ENCODE measurements around the gene SLC7A6OS. TPM values are rescaled to one million over a fixed set of nuclear protein-coding genes. Genes with fewer than 3 reads are reported as not detected.
"Not testable (repeated sequence)": the region's sequence is repeated elsewhere in the genome, so short reads cannot be mapped to it uniquely, and the experiment has no call there.

The SLC7A6OS gene
- total RNA-seq, 1 donor from 2014 or later: 21.7 TPM

GRCh38 chr16:68290450-68290849, 20.3 kb downstream of the SLC7A6OS start:
- DNase-seq (ENCODE audit: extremely low spot score, unreplicated experiment): no peak
- peaks cover 9% of the 10 kb centered on the region for H3K4me1 Mint-ChIP-seq (ENCODE audit: unreplicated experiment)
- H3K27ac Mint-ChIP-seq: peak overlapping the region; percentile 1
- H3K27me3 Mint-ChIP-seq: no peaks in the 10 kb centered on the region
- H3K4me3 Mint-ChIP-seq: no peak overlapping the region
- TF ChIP-seq CTCF (conservative IDR thresholded peaks at IDR 0.05): no peak
- H3K9me3 Mint-ChIP-seq: no peaks in the 10 kb centered on the region
- H3K36me3 Mint-ChIP-seq: peaks cover 25% of the 10 kb centered on the region

- Mint-ChIP-seq H3K9me3 (no peaks in the 10 kb centered on the region), H3K27ac (peak overlapping the region; percentile 1), H3K36me3 (peaks cover 25% of the 10 kb centered on the region), H3K4me1 (ENCODE audit: unreplicated experiment) (peaks cover 9% of the 10 kb centered on the region), H3K27me3 (no peaks in the 10 kb centered on the region), H3K4me3 (no peak overlapping the region)
- DNase-seq (ENCODE audit: extremely low spot score, unreplicated experiment): no peak
- TF ChIP-seq CTCF (conservative IDR thresholded peaks at IDR 0.05): no peak
These were observed 21.0 kb downstream of the SLC7A6OS start for GRCh38 chr16:68289621-68290329.

- Mint-ChIP-seq H3K4me1 (ENCODE audit: unreplicated experiment) (peaks cover 9% of the 10 kb centered on the region), H3K4me3 (no peak overlapping the region), H3K27ac (no peak overlapping the region), H3K36me3 (peaks cover 25% of the 10 kb centered on the region), H3K27me3 (no peaks in the 10 kb centered on the region), H3K9me3 (no peaks in the 10 kb centered on the region)
- no peak for TF ChIP-seq CTCF (conservative IDR thresholded peaks at IDR 0.05)
- DNase-seq (ENCODE audit: extremely low spot score, unreplicated experiment): no peak
These were observed 21.5 kb downstream of the SLC7A6OS start for GRCh38 chr16:68289202-68289601.

- not testable (repeated sequence) for H3K9me3 Mint-ChIP-seq; H3K27me3 Mint-ChIP-seq; H3K4me1 Mint-ChIP-seq (ENCODE audit: unreplicated experiment); H3K27ac Mint-ChIP-seq; DNase-seq (ENCODE audit: extremely low spot score, unreplicated experiment); H3K4me3 Mint-ChIP-seq
- H3K36me3 Mint-ChIP-seq: peaks cover 25% of the 10 kb centered on the region
These were observed 21.9 kb downstream of the SLC7A6OS start for GRCh38 chr16:68288796-68289195.

GRCh38 chr16:68288252-68288650, 22.5 kb downstream of the SLC7A6OS start:
- Mint-ChIP-seq H3K27ac (no peak overlapping the region), H3K36me3 (peaks cover 25% of the 10 kb centered on the region), H3K4me1 (ENCODE audit: unreplicated experiment) (peaks cover 13% of the 10 kb centered on the region), H3K4me3 (no peak overlapping the region), H3K27me3 (no peaks in the 10 kb centered on the region), H3K9me3 (no peaks in the 10 kb centered on the region)
- DNase-seq (ENCODE audit: extremely low spot score, unreplicated experiment): no peak
- TF ChIP-seq CTCF (conservative IDR thresholded peaks at IDR 0.05): no peak

GRCh38 chr16:68287276-68288251, 23.2 kb downstream of the SLC7A6OS start:
- Mint-ChIP-seq H3K27me3 (no peaks in the 10 kb centered on the region), H3K27ac (no peak overlapping the region), H3K4me3 (no peak overlapping the region), H3K9me3 (no peaks in the 10 kb centered on the region), H3K36me3 (peaks cover 21% of the 10 kb centered on the region), H3K4me1 (ENCODE audit: unreplicated experiment) (peaks cover 13% of the 10 kb centered on the region)
- no peak for TF ChIP-seq CTCF (conservative IDR thresholded peaks at IDR 0.05)
- DNase-seq (ENCODE audit: extremely low spot score, unreplicated experiment): no peak
